Caki2 (cell line): ENCODE measurements around the gene DDO. TPM values are rescaled to one million over a fixed set of nuclear protein-coding genes. Genes with fewer than 3 reads are reported as not detected.
A peak's percentile ranks its signal among the peaks of the same experiment; 100 is the strongest.

Source experiments
- DNase-seq: peaks from one replicate; pipeline ENCODE4 v3.0.0-alpha.2; 2015; ENCODE audit warnings: low read depth
- in situ Hi-C: cut with HindIII; loops from 2 replicates; pipeline ENCODE4 v1.10.0; 2016; ENCODE audit warnings: low sequenced_read_pairs, low pct_unique_long_range_greater_than_20kb, mixed read lengths
- total RNA-seq: library from RNA; depleted of rRNA; stranded (reverse); fragments of >200 nt; shearing (Covaris generic); gene quantifications from 2 replicates; pipeline ENCODE4 v1.2.3, GENCODE V29; 2014; ENCODE audit warnings: low replicate concordance

DDO gene
- total RNA-seq, 1 experiment from 2014 or later, result 6.9 TPM

DNA sequence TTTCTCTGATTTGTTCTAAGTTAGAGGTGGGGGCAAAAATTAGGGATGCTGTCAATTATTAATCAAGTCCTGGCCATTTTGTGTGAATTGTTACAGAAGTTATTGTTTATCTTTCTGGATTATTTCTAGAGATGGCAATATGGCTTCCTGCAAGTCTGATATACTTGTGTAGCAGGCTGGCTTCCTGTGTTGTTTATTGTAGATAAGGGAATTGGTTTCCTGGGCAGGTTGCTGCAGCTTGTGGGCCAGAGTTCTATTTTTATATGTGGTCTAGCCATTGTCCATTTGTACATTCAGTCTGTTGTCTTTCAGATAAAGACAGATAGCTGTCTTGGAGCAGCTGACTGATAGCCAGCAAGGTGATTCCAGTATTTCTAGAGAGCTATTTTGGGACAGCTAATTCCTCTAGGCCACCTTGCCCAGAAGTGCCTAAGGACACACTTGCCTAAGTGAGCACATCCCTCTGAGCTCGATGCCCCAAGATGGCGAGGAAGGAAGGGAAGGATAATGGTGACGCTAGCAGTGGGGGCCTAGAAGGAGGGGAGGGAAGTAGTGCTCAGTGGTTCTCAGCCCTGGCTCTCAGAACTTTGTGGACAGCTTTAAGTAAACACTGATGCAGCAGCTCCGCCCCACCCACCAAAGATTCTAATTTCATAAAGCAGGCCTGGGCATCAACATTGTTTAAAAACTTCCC, 25.5 kb downstream of the DDO start:
- in situ Hi-C loops, result no loop called here
- no peak for DNase-seq

DNA sequence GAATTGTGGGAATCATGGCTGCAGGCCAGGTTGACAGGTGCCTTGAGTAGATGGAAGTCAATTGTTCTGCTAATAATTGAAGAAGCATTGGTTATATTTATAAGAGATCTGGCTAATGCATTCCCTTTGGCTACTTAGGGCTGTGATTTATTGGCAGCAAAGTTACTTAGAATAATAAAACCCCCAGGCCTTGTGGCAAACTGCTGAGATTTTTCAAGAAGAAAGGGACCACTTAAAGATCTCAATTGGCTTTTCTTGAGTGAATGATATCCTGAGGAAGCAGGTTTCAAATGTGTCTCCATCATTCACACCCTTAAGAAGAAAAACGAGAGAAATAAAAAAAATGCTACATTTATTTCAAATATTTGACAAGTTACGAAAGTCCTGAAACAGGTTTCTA, 27.4 kb downstream of the DDO start:
- no peak for DNase-seq
- in situ Hi-C loops, result no loop called here

DNA sequence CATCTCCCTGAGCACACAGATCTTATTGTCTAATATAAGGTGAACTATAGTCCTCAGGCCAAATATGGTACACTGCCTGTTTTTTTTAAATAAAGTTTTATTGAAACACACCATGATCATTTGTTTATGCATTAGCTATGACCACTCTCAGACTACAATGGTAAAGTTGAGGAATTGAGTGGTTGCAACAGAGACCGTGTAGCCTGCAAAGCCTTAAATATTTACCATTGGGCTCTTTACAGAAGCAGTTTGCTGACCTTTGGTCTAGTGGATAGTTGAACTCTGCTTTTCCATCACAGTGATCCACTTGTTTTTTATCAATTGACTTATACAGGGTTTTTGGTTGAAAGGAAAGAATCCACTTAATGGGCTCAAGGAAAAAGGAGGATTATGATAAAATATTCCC, 29.9 kb downstream of the DDO start:
- no peak for DNase-seq
- in situ Hi-C loops, result no loop called here

DNA sequence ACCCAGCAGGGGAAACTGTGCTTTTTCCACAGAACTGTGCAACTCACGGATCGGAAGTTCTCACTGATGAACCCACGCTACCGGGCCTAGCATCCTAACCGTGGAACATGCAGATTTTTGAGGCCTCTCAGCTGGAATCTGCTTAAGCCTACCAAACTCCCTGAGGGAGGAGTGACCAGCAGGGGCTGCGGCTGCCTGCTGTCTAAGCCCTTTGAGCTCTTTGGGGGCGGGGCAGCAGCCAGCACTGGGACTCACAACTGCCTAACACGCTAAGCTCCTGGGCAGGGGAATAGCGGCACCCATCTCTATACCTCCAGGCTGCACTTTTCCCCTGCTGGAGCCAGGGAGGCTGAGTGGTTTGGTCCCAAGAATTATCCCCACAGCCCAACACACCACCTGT, 36.8 kb downstream of the DDO start:
- in situ Hi-C loops, result no loop called here
- DNase-seq, result no peak

DNA sequence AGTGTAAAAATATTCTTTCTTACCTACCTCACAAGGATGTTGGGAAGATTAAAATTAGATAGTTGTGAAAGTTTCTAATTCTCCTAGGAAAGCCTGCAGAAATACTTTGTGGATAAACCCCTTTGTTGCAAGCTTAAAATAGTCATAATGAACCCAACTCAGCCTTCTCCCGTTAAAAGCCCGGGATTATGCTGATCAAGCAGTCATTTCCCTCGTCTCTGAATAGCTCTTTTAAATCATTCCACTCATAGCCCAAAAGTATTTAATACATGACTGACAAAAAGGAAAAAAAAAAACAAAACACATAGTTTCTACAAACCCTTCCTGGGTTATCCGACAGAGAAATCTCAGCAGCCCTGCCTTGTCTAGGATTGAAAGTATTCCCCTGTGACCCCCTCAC, 46.3 kb downstream of the DDO start:
- in situ Hi-C loops, result no loop called here
- no peak for DNase-seq

DNA sequence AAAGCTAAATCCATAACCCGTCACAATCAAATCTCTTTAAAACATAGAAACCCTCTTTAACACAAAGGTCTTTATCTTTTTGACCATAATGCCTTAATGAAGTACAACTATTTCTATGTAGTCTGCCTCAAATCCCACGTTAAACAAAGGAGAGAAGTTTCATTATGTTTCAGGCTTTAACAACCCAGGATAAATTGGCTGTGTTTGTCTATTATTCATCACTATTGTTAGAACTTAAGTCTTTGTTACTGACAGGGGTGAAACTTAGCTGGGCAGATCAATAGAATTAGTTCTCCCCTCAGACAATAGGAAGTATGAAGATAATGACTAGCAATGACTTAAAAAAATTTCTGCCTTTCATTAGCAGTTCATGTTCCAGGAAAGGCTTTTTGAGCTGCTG, 47.1 kb downstream of the DDO start:
- in situ Hi-C loops, result no loop called here

DNA sequence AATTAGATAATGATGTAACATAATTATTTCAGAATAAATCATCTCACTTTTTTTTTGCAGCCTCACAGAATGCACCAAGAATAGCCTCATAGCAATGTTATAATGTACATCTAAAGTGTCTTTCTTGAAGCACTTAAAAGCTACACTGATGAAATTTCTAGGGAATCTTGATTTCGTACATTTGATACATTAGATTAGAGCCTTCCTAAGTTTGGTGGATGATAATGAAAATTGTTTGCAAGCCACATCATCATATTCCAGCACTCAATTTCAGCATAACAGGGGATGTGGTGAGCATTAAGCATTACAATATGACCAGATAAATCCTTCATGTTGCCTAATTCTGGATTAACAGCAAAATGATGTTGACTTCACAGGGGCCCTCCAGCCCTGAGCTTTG, 47.5 kb downstream of the DDO start:
- DNase-seq, result no peak
- in situ Hi-C loops, result no loop called here

More for the DNA sequence above, 47.1 kb downstream of the DDO start:
- no peak for DNase-seq

DNA sequence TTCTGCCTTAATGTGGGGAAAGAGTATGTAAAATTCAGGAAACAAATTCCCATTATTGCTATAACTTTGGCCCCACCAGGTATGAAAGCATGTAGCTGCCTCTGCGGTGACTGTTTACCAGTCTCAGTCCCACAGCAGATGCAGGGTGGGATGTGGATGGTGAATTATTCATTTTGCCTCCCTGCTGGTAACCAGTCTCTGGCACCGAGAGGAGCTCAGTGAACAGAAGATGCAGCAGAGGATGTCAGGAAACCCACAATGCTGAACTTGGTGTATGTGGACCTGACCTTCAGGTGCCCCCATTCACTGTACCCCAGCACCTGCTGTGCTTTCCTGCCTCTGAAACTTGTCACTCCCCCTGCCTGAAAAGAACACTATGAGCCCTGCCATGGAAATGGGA, 48.4 kb downstream of the DDO start:
- DNase-seq, result no peak
- in situ Hi-C loops, result no loop called here

DNA sequence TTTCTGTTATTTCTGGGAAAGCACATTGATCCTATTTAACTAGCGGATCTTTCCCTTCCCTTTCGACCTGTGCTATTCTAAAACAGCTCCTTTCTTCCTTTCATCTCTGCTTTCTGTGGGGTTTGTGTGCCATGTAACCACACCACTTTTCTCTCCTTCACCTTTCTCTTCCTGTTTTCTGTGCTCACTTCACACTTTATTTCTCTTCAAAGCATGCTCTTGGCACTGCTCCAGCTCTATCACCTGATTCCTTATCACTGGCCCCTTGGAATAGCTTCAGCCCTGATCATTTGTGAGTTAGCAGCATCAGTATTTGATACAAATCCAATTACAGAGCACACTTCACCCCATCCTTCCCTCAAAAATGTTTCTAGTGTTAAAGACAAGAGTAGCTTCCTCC, 49.1 kb downstream of the DDO start:
- DNase-seq, result no peak
- in situ Hi-C loops, result no loop called here

DNA sequence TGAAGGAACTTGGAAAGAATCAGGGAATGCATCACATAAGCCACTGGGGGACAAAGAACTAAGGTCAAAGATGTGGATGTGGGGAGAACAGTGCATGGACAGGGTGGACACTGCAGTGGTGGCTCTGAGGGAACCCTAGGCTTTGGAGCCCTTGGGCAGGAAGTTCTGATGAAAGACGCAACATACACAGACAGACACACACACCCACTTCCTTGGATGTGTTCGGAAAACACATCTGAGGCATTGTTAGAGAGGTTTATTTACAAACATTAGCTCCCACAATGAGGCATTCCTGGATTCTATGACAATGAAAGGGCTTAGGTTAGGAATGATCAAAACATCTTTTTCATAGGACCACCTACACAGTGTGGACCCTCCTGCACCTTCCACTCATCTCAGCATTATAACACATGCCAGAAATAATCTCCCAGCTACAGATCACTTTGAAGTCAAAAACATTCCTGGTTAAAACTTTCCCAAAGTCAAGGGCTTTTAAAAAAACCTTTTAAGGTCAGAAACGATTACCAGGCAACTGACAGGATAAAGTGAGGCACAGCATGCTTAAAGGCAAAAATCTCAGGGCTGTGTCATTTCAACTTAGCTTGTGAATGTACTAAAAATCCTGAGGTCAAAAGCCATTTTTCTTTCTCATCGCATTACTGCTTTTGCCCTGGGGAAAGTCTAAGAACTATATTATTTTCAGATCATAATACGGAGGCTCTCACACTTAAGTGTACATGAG, 50.8 kb downstream of the DDO start:
- in situ Hi-C loops, result no loop called here
- DNase-seq, result no peak

DNA sequence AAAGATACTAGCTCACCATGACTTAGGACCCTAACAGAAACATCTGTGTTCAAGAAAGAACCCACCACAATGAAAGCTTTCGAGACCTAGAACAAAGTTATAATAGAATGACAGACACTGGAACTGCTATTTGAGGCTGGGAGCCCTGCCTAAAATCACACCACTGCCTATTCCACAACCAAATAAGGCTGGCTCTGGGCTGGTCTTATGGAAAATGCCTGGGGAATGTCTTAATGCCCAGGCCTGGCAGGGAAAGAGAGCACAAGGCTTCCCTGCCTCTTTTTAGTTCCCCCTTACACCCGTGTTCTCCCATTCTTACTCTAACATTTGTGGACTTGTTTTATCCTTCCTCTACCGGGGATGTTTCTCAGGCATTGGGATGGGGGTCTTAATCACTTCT, 51.6 kb downstream of the DDO start:
- DNase-seq, result no peak
- in situ Hi-C loops, result no loop called here

DNA sequence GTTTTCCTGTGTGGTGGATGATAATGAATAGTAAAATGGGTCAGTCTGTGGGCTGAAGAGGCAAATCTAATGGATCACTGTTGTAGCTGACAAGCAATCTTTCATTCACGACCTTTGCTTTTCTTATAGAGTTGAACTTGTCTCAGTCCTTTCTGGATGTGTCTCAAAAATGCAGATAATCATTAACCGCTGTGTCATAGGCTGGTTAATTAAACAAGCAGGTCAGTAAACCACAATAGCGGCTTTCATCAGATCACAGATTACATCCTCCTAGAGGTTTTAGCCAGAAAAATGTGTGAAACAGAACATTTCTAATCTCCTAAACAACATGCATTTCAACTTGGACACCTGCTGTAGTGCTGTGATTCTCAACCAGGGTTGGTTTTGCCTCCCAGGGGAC, 54.7 kb downstream of the DDO start:
- DNase-seq, result peak; percentile 80
- in situ Hi-C loops, result no loop called here

DNA sequence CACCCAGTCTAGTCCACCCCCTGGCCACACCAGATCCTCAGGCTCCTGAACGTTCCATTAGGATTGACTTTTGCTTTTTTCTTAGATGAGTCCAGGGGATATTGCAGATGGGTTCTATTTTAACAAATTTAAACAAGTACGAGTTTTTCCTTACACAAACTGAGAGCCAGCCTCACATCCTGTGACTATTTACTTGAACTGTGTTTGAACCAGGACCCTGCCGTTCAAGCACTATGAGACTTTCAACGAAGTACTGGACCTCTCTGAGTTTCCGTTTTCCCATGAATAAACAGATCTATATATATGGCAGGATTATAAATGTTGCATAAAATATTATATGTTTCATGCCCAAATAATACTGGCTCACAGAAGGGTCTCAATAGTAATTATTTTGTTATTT, 55.8 kb downstream of the DDO start:
- no peak for DNase-seq
- in situ Hi-C loops, result no loop called here

DNA sequence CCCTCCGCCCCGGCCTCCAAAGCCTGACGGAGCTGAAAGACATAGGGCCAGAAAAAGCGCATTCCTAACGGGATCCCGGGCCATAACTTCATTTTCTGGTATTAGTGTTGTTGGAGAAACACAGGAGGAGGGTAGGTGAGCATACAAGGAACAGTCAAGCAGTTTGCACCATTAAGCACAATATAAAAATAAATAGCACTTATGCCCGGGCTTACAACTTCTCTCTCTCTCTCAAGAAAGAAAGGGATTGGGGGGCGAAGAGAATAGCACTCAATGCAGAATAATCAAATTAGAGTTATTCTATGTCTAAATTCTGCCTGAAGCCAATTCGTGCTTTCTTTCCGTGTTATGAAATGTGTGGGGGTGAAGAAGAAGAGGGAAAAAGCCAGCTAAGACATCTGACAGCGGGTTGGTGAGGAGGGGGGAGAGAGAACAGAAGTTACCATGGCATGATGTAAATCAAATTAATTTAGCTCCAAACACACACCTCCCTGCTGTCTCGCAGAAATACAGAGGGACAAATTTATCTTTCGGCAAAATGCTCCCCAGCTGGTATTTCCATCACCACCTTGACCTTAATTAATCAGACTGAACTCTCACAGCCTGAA, 56.7 kb downstream of the DDO start:
- in situ Hi-C loops, result no loop called here
- no peak for DNase-seq

DNA sequence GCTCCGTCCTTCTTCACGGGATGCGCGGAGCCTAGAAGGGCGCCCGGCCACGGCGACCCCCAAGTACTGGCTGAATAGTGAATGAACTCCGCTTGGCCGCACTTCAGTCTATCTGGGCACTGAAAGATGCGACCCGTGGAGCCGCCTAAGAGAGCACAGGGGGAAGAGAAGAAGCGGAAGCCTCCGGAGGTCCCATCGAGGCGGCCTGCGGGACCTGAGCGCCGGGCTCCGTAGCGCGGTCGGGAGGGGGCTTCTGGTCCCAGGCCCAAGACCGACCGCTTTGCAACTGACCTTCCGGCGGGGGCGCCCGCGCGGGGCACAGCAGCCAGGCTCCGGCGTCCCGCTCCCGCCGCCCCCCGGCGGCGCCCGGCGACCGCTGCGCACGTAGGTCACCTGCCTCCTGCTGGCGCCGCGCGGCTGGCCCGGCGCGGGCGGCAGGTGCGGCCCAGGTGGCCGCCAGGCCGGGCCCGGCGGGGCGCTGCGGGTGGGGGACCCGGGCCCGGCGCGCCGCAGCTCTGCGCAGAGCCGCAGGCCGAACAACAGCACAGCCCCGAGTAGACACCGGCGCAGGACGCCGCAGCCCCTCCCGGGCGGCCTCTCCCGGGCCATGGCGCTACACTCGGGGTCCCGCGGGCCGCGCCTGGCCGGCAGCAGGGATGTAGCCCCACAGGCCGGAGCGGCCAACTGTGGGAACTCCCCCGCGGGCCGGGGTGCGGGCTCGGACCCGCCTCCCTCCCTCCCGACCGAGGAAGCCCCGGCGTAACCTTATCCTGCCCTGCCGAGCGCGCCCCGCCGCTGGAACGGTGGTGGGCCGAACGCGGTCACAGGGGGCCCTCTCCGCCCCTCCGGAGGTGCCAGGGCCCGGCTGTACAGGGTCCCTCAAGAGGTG, 57.5 kb downstream of the DDO start, which contains the start of gene METTL24:
TSS of gene METTL24 (minus strand) at position 686 of the 889 bp plus-strand sequence. CDS start at position 609, 77 bp downstream.
- in situ Hi-C loops, result no loop called here
- no peak for DNase-seq

DNA sequence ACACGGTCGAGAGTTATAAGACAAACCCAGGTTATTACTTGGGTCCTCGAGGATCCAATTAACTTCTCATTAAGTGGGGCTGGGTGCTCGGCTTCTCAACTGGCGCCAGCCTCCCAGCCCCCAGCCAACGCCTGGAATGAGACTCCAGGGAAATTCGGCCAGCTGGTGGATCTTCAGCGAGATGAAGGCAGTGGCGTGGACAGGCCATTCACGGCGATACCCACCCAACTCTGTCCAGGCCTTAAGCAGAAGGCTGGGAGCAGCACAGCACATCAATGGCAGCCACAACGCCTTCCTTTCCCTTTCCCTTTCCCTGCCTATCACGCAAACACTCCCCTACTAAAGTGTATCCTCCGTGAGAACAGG, 58.1 kb downstream of the DDO start:
- in situ Hi-C loops, result no loop called here
- no peak for DNase-seq

DNA sequence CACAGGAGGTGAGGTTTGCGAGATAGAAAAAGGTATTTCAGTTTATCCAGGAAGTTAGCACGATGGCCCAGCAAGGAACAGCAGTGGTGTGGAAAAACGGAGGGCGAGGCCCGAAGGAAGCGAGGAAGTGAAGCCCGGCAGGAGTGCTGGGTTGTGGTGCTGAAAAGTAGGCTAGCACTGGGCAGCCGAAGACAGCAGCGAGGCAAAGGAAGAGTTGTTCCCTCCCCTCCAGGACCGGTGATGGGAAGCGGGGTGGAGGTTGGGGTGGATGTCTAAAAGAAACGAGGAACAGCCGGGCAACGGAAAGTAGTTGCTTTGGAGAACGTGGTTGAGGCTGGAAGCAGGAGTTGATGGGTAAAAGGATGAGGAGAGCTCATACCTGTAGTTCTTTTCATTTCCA, 58.6 kb downstream of the DDO start:
- in situ Hi-C loops, result no loop called here
- no peak for DNase-seq

DNA sequence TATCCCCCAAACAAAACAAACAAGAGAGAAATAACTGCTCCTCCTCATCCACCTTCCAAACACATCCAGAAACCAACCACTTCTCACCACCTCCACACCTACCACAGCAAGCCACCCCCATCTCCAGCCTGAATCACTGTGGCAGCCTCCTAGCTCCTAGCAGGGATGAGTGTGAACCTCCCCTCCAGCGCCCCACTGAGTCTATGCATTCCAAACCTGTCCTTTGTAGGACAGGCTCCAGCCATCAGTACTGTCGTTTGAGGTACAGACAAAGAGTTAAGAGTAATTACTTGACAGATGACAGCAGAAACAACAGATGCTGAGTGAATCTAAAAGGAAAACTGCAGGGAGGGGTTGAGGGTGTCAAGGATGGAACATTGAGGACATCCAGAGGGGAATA, 59.6 kb downstream of the DDO start:
- peak; percentile 1 for DNase-seq
- in situ Hi-C loops, result no loop called here

DNA sequence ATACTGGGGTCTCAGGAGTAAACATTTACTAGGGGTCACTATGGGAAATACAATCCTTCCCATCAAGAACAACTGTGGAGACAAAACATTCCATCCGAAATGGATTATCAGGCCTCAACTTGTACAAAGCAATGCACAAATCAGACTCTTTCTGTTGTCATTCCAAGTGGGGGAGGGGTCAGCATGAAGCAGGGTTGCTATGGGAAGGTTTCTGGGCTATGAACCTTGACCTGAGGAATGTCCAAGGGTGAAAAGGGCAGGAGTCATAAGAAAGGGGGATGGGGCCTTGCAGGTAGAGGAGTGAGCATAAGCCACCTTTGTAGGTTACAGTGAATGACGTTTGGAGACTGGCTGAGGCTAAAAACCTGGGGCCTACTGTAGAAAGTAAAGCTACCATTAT, 60.4 kb downstream of the DDO start:
- DNase-seq, result no peak
- in situ Hi-C loops, result no loop called here
